ENCODE data around the gene SERGEF.

The SERGEF gene

GRCh38 chr11:17786824-17787525, 225.9 kb downstream of the SERGEF start:
- DNase-seq (ENCODE audit: low read depth in 2 of 2): no peak

GRCh38 chr11:17783878-17784277, 229.0 kb downstream of the SERGEF start:
- no peak for DNase-seq (ENCODE audit: low read depth in 2 of 2)

- no peak for DNase-seq (ENCODE audit: low read depth in 2 of 2)
Measured at GRCh38 chr11:17782603-17783337, 230.1 kb downstream of the SERGEF start.

- no peak for DNase-seq (ENCODE audit: low read depth in 2 of 2)
Measured at GRCh38 chr11:17782145-17782544, 230.7 kb downstream of the SERGEF start.

GRCh38 chr11:17781626-17782025, 231.2 kb downstream of the SERGEF start:
- no peak for DNase-seq (ENCODE audit: low read depth in 2 of 2)

GRCh38 chr11:17781221-17781620, 231.6 kb downstream of the SERGEF start:
- no peak for DNase-seq (ENCODE audit: low read depth in 2 of 2)

GRCh38 chr11:17780668-17781067, 232.2 kb downstream of the SERGEF start:
- DNase-seq (ENCODE audit: low read depth in 2 of 2): no peak

GRCh38 chr11:17779861-17780594, 232.8 kb downstream of the SERGEF start:
- DNase-seq (ENCODE audit: low read depth in 2 of 2): no peak

- no peak for DNase-seq (ENCODE audit: low read depth in 2 of 2)
Measured at GRCh38 chr11:17778956-17779860, 233.6 kb downstream of the SERGEF start.

- DNase-seq (ENCODE audit: low read depth in 2 of 2): no peak
Measured at GRCh38 chr11:17778352-17778751, 234.5 kb downstream of the SERGEF start.

GRCh38 chr11:17777738-17778091, 235.1 kb downstream of the SERGEF start:
- no peak for DNase-seq (ENCODE audit: low read depth in 2 of 2)

- no peak for DNase-seq (ENCODE audit: low read depth in 2 of 2)
Measured at GRCh38 chr11:17777086-17777737, 235.6 kb downstream of the SERGEF start.

GRCh38 chr11:17776212-17776875, 236.5 kb downstream of the SERGEF start:
- DNase-seq (ENCODE audit: low read depth in 2 of 2): no peak

GRCh38 chr11:17775507-17776211, 237.2 kb downstream of the SERGEF start:
- no peak for DNase-seq (ENCODE audit: low read depth in 2 of 2)

- no peak for DNase-seq (ENCODE audit: low read depth in 2 of 2)
Measured at GRCh38 chr11:17775035-17775348, 237.9 kb downstream of the SERGEF start.

GRCh38 chr11:17774232-17775034, 238.4 kb downstream of the SERGEF start:
- DNase-seq (ENCODE audit: low read depth in 2 of 2): no peak

- DNase-seq (ENCODE audit: low read depth in 2 of 2): no peak
Measured at GRCh38 chr11:17773674-17774073, 239.2 kb downstream of the SERGEF start.

- no peak for DNase-seq (ENCODE audit: low read depth in 2 of 2)
Measured at GRCh38 chr11:17772704-17773600, 239.9 kb downstream of the SERGEF start.
